ENCODE measurements around the gene SPNS1.

Gene SPNS1

DNA sequence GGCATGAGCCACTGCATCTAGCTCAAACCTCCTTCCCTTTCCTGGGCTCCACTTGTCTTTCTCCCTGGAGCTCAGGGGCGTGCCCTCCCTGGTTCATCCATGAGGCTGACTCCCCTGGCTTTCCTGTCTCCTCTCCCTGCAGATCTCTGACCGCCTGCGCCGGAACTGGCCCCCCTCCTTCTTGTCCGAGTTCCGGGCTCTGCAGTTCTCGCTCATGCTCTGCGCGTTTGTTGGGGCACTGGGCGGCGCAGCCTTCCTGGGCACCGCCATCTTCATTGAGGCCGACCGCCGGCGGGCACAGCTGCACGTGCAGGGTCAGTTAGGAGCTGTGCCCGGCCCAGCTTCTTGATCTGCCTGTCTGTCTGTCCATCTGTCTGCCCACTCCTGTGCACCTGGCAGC, 9.1 kb downstream of the SPNS1 start:
- H3K36me3 ChIP-seq (replicated peaks; ENCODE audit: insufficient read depth, low read length): no peaks in the 10 kb centered on the region
- H4K20me1 ChIP-seq (ENCODE audit: insufficient read depth, low read length): no peaks in the 10 kb centered on the region
- peaks cover 9% of the 10 kb centered on the region; the same call in 1 of the 2 replicates for H3K79me2 ChIP-seq (ENCODE audit: low read length)
- no peak overlapping the region for H3K27ac ChIP-seq (ENCODE audit: low read length)
- H3K9me3 ChIP-seq (replicated peaks; ENCODE audit: insufficient read depth, low read length): no peaks in the 10 kb centered on the region
- no peaks in the 10 kb centered on the region for H3K9me2 ChIP-seq (replicated peaks; ENCODE audit: insufficient read depth, low read length)
- no peaks in the 10 kb centered on the region for H3F3A ChIP-seq (ENCODE audit: insufficient read depth, low read length)
- no peak overlapping the region for H3K4me3 ChIP-seq (ENCODE audit: low read length)
- no peak overlapping the region for H3K4me2 ChIP-seq (ENCODE audit: low read depth, low read length)
- no peak overlapping the region for H3K9ac ChIP-seq (ENCODE audit: low read length)
- TF ChIP-seq EZH2phosphoT487 (IDR thresholded peaks at IDR 0.05; ENCODE audit: low read length) (no peak), EZH2 (optimal IDR thresholded peaks at IDR 0.05; ENCODE audit: low read depth, low read length) (no peak)
- TF ChIP-seq, protein P1, sequence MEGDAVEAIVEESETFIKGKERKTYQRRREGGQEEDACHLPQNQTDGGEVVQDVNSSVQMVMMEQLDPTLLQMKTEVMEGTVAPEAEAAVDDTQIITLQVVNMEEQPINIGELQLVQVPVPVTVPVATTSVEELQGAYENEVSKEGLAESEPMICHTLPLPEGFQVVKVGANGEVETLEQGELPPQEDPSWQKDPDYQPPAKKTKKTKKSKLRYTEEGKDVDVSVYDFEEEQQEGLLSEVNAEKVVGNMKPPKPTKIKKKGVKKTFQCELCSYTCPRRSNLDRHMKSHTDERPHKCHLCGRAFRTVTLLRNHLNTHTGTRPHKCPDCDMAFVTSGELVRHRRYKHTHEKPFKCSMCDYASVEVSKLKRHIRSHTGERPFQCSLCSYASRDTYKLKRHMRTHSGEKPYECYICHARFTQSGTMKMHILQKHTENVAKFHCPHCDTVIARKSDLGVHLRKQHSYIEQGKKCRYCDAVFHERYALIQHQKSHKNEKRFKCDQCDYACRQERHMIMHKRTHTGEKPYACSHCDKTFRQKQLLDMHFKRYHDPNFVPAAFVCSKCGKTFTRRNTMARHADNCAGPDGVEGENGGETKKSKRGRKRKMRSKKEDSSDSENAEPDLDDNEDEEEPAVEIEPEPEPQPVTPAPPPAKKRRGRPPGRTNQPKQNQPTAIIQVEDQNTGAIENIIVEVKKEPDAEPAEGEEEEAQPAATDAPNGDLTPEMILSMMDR (IDR thresholded peaks at IDR 0.05; ENCODE audit: low read length): no peak
- no peak for DNase-seq
- H2AFZ ChIP-seq (ENCODE audit: low read length): no peak overlapping the region
- H3K27me3 ChIP-seq (replicated peaks; ENCODE audit: insufficient read depth, low read length): no peaks in the 10 kb centered on the region
- H3K4me1 ChIP-seq (ENCODE audit: low read length): peaks cover 13% of the 10 kb centered on the region

DNA sequence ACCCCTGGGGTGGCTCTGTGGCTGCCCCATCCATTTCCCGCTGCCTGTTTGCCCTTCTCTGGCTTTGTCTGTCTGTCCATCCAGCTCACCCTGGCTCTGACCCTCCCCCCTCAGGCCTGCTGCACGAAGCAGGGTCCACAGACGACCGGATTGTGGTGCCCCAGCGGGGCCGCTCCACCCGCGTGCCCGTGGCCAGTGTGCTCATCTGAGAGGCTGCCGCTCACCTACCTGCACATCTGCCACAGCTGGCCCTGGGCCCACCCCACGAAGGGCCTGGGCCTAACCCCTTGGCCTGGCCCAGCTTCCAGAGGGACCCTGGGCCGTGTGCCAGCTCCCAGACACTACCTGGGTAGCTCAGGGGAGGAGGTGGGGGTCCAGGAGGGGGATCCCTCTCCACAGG, 9.5 kb downstream of the SPNS1 start:
- no peak overlapping the region for H3K27ac ChIP-seq (ENCODE audit: low read length)

DNA sequence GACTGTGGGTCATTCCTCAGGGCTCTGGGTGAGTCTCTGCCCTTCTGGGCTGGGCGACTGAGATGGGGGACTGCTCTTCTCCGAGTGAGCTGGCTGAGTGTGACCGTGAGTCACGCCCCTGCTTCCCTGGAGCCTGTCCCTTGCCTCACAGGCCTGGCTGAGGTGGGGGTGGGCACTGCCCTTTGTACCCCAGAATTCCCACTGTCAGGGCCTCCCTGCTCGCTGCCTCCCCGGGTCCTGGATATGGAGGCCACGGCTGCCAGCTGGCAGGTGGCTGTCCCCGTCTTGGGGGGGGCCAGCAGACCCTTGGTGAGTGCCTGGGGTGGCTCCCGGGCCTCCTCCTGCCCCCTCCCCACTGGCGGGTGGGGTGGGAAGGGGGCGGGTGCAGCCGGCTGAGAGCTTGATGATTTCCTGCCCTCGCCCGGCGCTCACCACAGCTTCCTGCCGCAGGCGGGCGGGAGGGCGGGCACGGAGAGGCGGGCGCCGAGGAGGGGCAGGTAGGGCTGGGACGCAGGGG, 10.1 kb downstream of the SPNS1 start, which contains the start of gene LAT:
TSS of gene LAT (plus strand) at position 434 of the 517 bp plus-strand sequence. CDS start 366 bp downstream, outside the sequence.
- TF ChIP-seq EZH2 (optimal IDR thresholded peaks at IDR 0.05; ENCODE audit: low read depth, low read length) (no peak), EZH2phosphoT487 (IDR thresholded peaks at IDR 0.05; ENCODE audit: low read length) (no peak)
- TF ChIP-seq, protein P1 (IDR thresholded peaks at IDR 0.05; ENCODE audit: low read length): no peak
- H3F3A ChIP-seq (ENCODE audit: insufficient read depth, low read length): no peaks in the 10 kb centered on the region
- H3K4me1 ChIP-seq (ENCODE audit: low read length): peaks cover 13% of the 10 kb centered on the region
- H4K20me1 ChIP-seq (ENCODE audit: insufficient read depth, low read length): no peaks in the 10 kb centered on the region
- H3K9me3 ChIP-seq (replicated peaks; ENCODE audit: insufficient read depth, low read length): no peaks in the 10 kb centered on the region
- peak within 1 kb of the TSS; percentile 32; the same call in 1 of the 2 replicates for H3K27ac ChIP-seq (ENCODE audit: low read length)
- H3K4me3 ChIP-seq (ENCODE audit: low read length): peak within 1 kb of the TSS; percentile 70
- H3K27me3 ChIP-seq (replicated peaks; ENCODE audit: insufficient read depth, low read length): no peaks in the 10 kb centered on the region
- no peaks in the 10 kb centered on the region for H3K36me3 ChIP-seq (replicated peaks; ENCODE audit: insufficient read depth, low read length)
- H2AFZ ChIP-seq (ENCODE audit: low read length): peak within 1 kb of the TSS; percentile 90
- H3K9me2 ChIP-seq (replicated peaks; ENCODE audit: insufficient read depth, low read length): no peaks in the 10 kb centered on the region
- peak; percentile 69 for DNase-seq
- H3K4me2 ChIP-seq (ENCODE audit: low read depth, low read length): peak within 1 kb of the TSS; percentile 94
- H3K79me2 ChIP-seq (ENCODE audit: low read length): peaks cover 9% of the 10 kb centered on the region; the same call in 1 of the 2 replicates
- peak within 1 kb of the TSS; percentile 73 for H3K9ac ChIP-seq (ENCODE audit: low read length)

More for the DNA sequence above, 9.5 kb downstream of the SPNS1 start:
- Histone ChIP-seq H2AFZ (ENCODE audit: low read length) (no peak overlapping the region), H3K79me2 (ENCODE audit: low read length) (peaks cover 9% of the 10 kb centered on the region; the same call in 1 of the 2 replicates), H3K4me1 (ENCODE audit: low read length) (peaks cover 13% of the 10 kb centered on the region), H3K9ac (ENCODE audit: low read length) (0 out of 2 replicates have a peak overlapping the region, but pooled peaks have one; percentile 43), H4K20me1 (ENCODE audit: insufficient read depth, low read length) (no peaks in the 10 kb centered on the region), H3K4me2 (ENCODE audit: low read depth, low read length) (peak overlapping the region; percentile 94; the same call in 1 of the 2 replicates), H3K4me3 (ENCODE audit: low read length) (no peak overlapping the region), H3K9me2 (replicated peaks; ENCODE audit: insufficient read depth, low read length) (no peaks in the 10 kb centered on the region), H3F3A (ENCODE audit: insufficient read depth, low read length) (no peaks in the 10 kb centered on the region), H3K36me3 (replicated peaks; ENCODE audit: insufficient read depth, low read length) (no peaks in the 10 kb centered on the region), H3K9me3 (replicated peaks; ENCODE audit: insufficient read depth, low read length) (no peaks in the 10 kb centered on the region), H3K27me3 (replicated peaks; ENCODE audit: insufficient read depth, low read length) (no peaks in the 10 kb centered on the region)
- DNase-seq: no peak
- TF ChIP-seq EZH2 (optimal IDR thresholded peaks at IDR 0.05; ENCODE audit: low read depth, low read length) (no peak), EZH2phosphoT487 (IDR thresholded peaks at IDR 0.05; ENCODE audit: low read length) (no peak)
- TF ChIP-seq, protein P1 (IDR thresholded peaks at IDR 0.05; ENCODE audit: low read length): no peak
